ENCODE results near the gene B3GALT5. TPM values are rescaled to one million over a fixed set of nuclear protein-coding genes. Genes with fewer than 3 reads are reported as not detected.
"Not testable (repeated sequence)": the region's sequence is repeated elsewhere in the genome, so short reads cannot be mapped to it uniquely, and the experiment has no call there.

The B3GALT5 gene
- total RNA-seq, 2 donors from 2014 or later: not detected

DNA sequence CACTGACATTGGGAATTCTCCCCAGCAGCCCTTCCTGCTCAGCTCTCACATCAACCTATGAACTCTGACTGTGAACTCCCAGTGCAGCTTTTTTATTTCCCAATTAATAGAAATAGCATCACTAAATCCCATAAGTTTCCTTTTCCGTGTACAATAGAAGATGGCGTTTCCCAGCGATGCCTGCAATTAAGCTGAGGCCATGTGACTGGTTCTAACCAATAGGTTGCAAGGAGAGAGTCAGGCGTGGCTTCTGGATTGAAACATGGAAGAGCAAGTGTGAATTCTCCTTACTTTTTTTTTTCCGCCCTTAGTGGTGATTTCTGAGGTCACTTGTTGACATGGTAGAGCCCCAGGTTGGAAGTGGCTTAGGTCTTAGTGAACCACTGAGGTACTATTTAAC lies 73.3 kb downstream of the B3GALT5 start:
- DNase-seq (ENCODE audit: low spot score): no peak
- Histone ChIP-seq H3K27ac (no peak overlapping the region), H3K4me1 (no peaks in the 10 kb centered on the region), H3K36me3 (no peaks in the 10 kb centered on the region), H3K9me3 (no peaks in the 10 kb centered on the region), H3K4me3 (no peak overlapping the region), H3K27me3 (no peaks in the 10 kb centered on the region)
- TF ChIP-seq, protein P1, sequence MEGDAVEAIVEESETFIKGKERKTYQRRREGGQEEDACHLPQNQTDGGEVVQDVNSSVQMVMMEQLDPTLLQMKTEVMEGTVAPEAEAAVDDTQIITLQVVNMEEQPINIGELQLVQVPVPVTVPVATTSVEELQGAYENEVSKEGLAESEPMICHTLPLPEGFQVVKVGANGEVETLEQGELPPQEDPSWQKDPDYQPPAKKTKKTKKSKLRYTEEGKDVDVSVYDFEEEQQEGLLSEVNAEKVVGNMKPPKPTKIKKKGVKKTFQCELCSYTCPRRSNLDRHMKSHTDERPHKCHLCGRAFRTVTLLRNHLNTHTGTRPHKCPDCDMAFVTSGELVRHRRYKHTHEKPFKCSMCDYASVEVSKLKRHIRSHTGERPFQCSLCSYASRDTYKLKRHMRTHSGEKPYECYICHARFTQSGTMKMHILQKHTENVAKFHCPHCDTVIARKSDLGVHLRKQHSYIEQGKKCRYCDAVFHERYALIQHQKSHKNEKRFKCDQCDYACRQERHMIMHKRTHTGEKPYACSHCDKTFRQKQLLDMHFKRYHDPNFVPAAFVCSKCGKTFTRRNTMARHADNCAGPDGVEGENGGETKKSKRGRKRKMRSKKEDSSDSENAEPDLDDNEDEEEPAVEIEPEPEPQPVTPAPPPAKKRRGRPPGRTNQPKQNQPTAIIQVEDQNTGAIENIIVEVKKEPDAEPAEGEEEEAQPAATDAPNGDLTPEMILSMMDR (IDR thresholded peaks at IDR 0.05): no peak

DNA sequence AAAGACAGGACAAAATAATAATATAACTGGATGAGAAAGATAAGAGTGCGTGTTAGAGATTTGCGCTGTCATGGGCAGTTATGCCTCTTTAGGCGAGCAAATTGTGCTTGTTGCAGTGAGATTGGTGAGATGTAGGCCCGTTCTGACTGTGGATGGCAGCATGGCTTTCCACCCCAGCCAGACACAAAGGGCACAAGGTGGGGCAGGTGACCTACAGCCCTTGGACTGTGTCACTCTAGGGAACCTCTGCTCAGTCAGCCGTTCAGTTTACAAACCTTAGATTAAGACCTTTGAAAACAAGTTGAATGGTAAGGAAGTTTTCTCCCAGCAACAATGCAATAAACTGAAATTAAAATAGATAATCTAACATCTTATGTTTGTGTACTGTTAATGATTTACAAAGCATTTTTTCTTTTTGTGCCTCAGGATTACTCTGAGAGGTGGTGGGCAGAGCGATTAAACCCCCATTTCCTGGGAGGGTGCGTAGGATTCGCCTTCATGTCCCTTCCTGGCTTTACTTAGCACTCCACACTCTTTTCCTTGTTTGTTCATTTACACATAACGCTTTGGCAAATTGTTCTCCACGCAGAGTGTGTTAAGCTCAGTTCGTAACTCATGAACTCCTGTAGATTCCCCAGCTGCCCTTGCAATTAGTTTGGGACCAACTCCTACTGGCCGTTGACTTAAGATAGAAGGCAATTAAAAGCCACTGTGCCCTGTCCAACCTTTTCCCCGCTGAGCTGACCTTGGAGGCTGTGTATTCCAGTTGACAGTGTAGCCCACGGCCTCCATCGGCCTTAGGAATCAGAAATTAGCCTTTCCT lies 74.1 kb downstream of the B3GALT5 start:
- DNase-seq (ENCODE audit: low spot score): no peak
- TF ChIP-seq, protein P1 (IDR thresholded peaks at IDR 0.05): no peak
- H3K9me3 ChIP-seq: no peaks in the 10 kb centered on the region
- H3K4me1 ChIP-seq: no peaks in the 10 kb centered on the region
- H3K27me3 ChIP-seq: no peaks in the 10 kb centered on the region
- H3K27ac ChIP-seq: no peak overlapping the region
- H3K4me3 ChIP-seq: no peak overlapping the region
- H3K36me3 ChIP-seq: no peaks in the 10 kb centered on the region

DNA sequence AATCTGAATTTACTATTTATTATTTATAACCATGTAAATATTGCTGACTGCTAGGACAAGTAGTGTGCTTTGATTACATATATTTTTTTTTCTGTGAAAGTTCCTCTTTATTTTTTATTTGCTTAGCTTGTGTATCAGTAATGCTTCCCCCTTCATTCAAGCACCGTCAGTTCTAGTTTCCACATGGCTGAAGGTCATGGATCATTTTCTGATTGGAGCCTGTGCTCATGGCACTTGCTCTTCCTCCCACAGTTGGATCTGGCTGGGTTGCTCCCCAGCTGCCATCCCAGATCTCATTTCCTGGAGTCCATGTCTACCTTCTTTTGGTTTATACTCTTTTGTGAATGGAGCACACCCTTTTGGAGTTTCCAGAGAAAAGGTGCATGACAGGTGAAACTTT lies 75.3 kb downstream of the B3GALT5 start:
- H3K27me3 ChIP-seq: no peaks in the 10 kb centered on the region
- TF ChIP-seq, protein P1 (IDR thresholded peaks at IDR 0.05): no peak
- H3K4me1 ChIP-seq: no peaks in the 10 kb centered on the region
- no peak for DNase-seq (ENCODE audit: low spot score)
- no peak overlapping the region for H3K27ac ChIP-seq
- no peaks in the 10 kb centered on the region for H3K36me3 ChIP-seq
- H3K4me3 ChIP-seq: no peak overlapping the region
- no peaks in the 10 kb centered on the region for H3K9me3 ChIP-seq

DNA sequence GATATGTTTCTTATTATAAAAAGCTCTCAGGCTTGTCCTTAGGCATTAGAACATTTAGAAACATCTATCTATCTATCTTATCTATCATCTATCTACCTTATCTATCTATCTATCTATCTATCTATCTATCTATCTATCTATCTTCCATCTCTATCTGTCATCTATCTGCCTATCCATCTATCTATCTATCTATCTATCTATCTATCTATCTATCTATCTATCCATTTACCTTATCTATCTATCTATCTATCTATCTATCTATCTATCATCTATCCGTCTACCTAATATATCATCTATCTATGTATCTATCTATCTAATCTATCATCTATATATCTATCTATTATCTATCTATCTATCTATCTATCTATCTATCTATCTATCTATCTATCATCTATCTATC lies 77.1 kb downstream of the B3GALT5 start:
- DNase-seq (ENCODE audit: low spot score): not testable (repeated sequence)

DNA sequence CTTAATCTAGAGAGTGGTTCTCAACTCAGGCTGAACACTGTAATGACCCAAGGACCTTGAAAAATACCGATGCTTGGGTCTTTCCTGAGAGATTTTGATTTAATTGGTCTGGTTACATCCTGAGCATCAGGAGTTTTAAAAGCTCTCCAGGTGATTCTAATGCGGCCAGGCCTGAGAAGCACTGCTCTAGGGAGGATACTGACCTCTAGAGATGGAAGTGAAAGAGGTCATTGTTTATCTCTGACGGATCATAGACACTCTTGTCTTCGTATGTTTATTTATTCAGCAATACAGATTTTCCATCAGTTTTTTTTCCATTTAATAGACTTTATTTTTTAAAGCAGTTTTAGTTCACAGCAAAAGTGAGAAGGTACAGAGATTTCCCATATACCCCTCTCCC lies 77.7 kb downstream of the B3GALT5 start:
- TF ChIP-seq, protein P1 (IDR thresholded peaks at IDR 0.05): no peak
- H3K4me3 ChIP-seq: no peak overlapping the region

More for the DNA sequence above, 77.1 kb downstream of the B3GALT5 start:
- H3K9me3 ChIP-seq, H3K27me3 ChIP-seq, H3K4me1 ChIP-seq, H3K4me3 ChIP-seq, H3K36me3 ChIP-seq, H3K27ac ChIP-seq: not testable (repeated sequence)

DNA sequence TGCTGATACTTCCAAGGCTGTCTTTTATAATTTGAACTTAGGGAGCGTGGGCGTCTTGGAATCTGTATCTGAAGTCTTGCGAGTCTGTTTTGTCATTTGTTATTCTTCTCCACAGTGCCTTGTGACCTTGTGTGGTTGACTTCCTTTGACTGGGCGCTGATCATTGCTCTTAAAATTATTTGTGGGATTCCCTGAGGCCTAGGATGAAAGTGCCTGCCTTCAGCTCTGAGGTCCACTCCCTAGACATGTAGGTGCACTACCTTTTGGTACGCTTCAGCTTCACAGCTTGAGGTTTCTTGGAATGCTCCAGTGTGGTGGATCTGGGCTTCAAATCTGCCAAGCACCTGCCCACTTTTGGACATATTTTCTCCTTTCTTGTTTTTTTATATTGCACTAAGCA lies 82.0 kb downstream of the B3GALT5 start:
- no peak overlapping the region for H3K27ac ChIP-seq
- no peaks in the 10 kb centered on the region for H3K4me1 ChIP-seq
- no peaks in the 10 kb centered on the region for H3K36me3 ChIP-seq
- no peak for DNase-seq (ENCODE audit: low spot score)
- H3K9me3 ChIP-seq: no peaks in the 10 kb centered on the region
- no peak overlapping the region for H3K4me3 ChIP-seq
- H3K27me3 ChIP-seq: no peaks in the 10 kb centered on the region
- TF ChIP-seq, protein P1 (IDR thresholded peaks at IDR 0.05): no peak

More for the DNA sequence above, 77.7 kb downstream of the B3GALT5 start:
- Histone ChIP-seq H3K9me3 (no peaks in the 10 kb centered on the region), H3K27ac (no peak overlapping the region), H3K27me3 (no peaks in the 10 kb centered on the region), H3K4me1 (no peaks in the 10 kb centered on the region), H3K36me3 (no peaks in the 10 kb centered on the region)
- no peak for DNase-seq (ENCODE audit: low spot score)

All from right atrium auricular region (tissue), 2 donors.